K562 (cell line): ENCODE results near the gene POMGNT1. TPM values are rescaled to one million over a fixed set of nuclear protein-coding genes. Genes with fewer than 3 reads are reported as not detected.

ENCODE experiments used
- ARID3A ChIP-seq: IDR thresholded peaks from 2 replicates; pipeline ENCODE4 v1.6.1; 2012; ENCODE audit warnings: low read depth, low read length, improper control_type of control experiment, borderline replicate concordance
- BRF1 ChIP-seq: IDR thresholded peaks from 3 replicates; pipeline ENCODE4 v1.6.1; 2011; ENCODE audit warnings: borderline replicate concordance, mild to moderate bottlenecking; ENCODE audit not compliant: insufficient read length; ENCODE audit errors: extremely low read depth
- ILF3 ChIP-seq: fragments of 450-650 bp; IDR thresholded peaks from 2 replicates; pipeline ENCODE4 v1.6.1; 2018; ENCODE audit warnings: antibody characterized with exemption, mild to moderate bottlenecking, moderate library complexity, borderline replicate concordance
- LEF1 ChIP-seq: fragments of 450-650 bp; IDR thresholded peaks from 2 replicates; pipeline ENCODE4 v1.6.1; 2016; ENCODE audit warnings: mild to moderate bottlenecking
- PURB ChIP-seq: sonication (generic); formaldehyde crosslinking; IDR thresholded peaks from 2 replicates; pipeline ENCODE4 v1.9.0; 2021; ENCODE audit warnings: low read depth, mild to moderate bottlenecking, missing genetic modification reagents
- RCOR1 ChIP-seq, 2 experiments: IDR thresholded peaks; 2 replicates each; pipeline ENCODE4 v1.6.1; 2012; ENCODE audit warnings: low read depth in 2 of 2, low read length in 2 of 2, borderline replicate concordance in 1 of 2, improper control_type of control experiment in 1 of 2
- TAL1 ChIP-seq: fragments of 450-650 bp; IDR thresholded peaks from 2 replicates; pipeline ENCODE4 v1.6.1; 2016; ENCODE audit warnings: mild to moderate bottlenecking
- TCF15 ChIP-seq: fragments of 250-450 bp; sonication (Bioruptor Pico); IDR thresholded peaks from 2 replicates; pipeline ENCODE4 v1.8.0; 2022; ENCODE audit warnings: moderate library complexity, mild to moderate bottlenecking, inconsistent platforms
- ZBTB5 ChIP-seq: fragments of 450-650 bp; IDR thresholded peaks from 2 replicates; pipeline ENCODE4 v1.6.1; 2017; ENCODE audit warnings: antibody characterized with exemption
- ZNF280B ChIP-seq: fragments of 250-450 bp; sonication (Bioruptor Pico); IDR thresholded peaks from 2 replicates; pipeline ENCODE4 v1.5.1; 2021; ENCODE audit warnings: mild to moderate bottlenecking
- ZNF77 ChIP-seq: fragments of 250-450 bp; sonication (Bioruptor Pico); IDR thresholded peaks from 2 replicates; pipeline ENCODE4 v1.5.0; 2020
- polyA plus RNA-seq, 8 experiments: library from polyadenylated mRNA; depleted of rRNA in 4 of 8; stranded (reverse) in 5 of 8; unstranded in 3 of 8; fragments of >200 nt; fragmentation: Nextera tagmentation in 2 of 8; fragmentation: Illumina TruSeq in 1 of 8; extraction: Ambion mirVana in 2 of 8; extraction: Trizol in 1 of 8; gene quantifications; 2 replicates each; pipeline versions ENCODE4 v1.2.1 to v1.2.3, GENCODE V29; 2011 to 2014; ENCODE audit warnings: inconsistent platforms in 1 of 8, missing spikeins in 1 of 8
- total RNA-seq, 7 experiments: library from RNA; depleted of rRNA in 6 of 7; stranded (reverse); fragments of >200 nt in 6 of 7; fragmentation: Illumina TruSeq in 2 of 7; extraction: Trizol in 2 of 7; gene quantifications; 2 replicates each; pipeline versions ENCODE4 v1.2.1 to v1.2.3, GENCODE V29; 2011 to 2021; ENCODE audit warnings: low replicate concordance in 1 of 7
- TF ChIP-seq, protein P1 (sequence below): sonication (generic); formaldehyde crosslinking; IDR thresholded peaks from 2 replicates; pipeline ENCODE4 v1.8.0; 2022; ENCODE audit warnings: mild to moderate bottlenecking, missing genetic modification reagents
- TF ChIP-seq, protein P2 (sequence below): fragments of 250-450 bp; sonication (Bioruptor Pico); IDR thresholded peaks from 2 replicates; pipeline ENCODE4 v1.5.0; 2021; ENCODE audit warnings: mild to moderate bottlenecking, moderate library complexity

The POMGNT1 gene
- total and polyA plus RNA-seq, 9 of the 15 experiments (the other 6 are each of a cell fraction or from before 2014, with no cell fraction given): 14.1 to 58.9 (median 37.8) TPM

GRCh38 chr1:46244656-46245371, 46.6 kb upstream of the POMGNT1 start (continued):
- TF ChIP-seq ARID3A: peak; percentile 97; the same call in 1 of the 2 replicates
- TF ChIP-seq ZNF77 (CRISPR knock-in tag): no peak
- no peak for TF ChIP-seq ILF3
- TF ChIP-seq ZNF280B (CRISPR knock-in tag): no peak
- TF ChIP-seq RCOR1 (IDR thresholded peaks at IDR 0.05; ENCODE audit: borderline replicate concordance in 1 of 2, low read depth in 2 of 2, low read length in 2 of 2): no peak
- no peak for TF ChIP-seq ZBTB5
- TF ChIP-seq PURB (CRISPR knock-in tag): no peak
- TF ChIP-seq BRF1: no peak
- TF ChIP-seq TAL1: no peak
- TF ChIP-seq LEF1: no peak
- TF ChIP-seq, protein P1, sequence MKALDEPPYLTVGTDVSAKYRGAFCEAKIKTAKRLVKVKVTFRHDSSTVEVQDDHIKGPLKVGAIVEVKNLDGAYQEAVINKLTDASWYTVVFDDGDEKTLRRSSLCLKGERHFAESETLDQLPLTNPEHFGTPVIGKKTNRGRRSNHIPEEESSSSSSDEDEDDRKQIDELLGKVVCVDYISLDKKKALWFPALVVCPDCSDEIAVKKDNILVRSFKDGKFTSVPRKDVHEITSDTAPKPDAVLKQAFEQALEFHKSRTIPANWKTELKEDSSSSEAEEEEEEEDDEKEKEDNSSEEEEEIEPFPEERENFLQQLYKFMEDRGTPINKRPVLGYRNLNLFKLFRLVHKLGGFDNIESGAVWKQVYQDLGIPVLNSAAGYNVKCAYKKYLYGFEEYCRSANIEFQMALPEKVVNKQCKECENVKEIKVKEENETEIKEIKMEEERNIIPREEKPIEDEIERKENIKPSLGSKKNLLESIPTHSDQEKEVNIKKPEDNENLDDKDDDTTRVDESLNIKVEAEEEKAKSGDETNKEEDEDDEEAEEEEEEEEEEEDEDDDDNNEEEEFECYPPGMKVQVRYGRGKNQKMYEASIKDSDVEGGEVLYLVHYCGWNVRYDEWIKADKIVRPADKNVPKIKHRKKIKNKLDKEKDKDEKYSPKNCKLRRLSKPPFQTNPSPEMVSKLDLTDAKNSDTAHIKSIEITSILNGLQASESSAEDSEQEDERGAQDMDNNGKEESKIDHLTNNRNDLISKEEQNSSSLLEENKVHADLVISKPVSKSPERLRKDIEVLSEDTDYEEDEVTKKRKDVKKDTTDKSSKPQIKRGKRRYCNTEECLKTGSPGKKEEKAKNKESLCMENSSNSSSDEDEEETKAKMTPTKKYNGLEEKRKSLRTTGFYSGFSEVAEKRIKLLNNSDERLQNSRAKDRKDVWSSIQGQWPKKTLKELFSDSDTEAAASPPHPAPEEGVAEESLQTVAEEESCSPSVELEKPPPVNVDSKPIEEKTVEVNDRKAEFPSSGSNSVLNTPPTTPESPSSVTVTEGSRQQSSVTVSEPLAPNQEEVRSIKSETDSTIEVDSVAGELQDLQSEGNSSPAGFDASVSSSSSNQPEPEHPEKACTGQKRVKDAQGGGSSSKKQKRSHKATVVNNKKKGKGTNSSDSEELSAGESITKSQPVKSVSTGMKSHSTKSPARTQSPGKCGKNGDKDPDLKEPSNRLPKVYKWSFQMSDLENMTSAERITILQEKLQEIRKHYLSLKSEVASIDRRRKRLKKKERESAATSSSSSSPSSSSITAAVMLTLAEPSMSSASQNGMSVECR (CRISPR knock-in tag): no peak
- TF ChIP-seq, protein P2, sequence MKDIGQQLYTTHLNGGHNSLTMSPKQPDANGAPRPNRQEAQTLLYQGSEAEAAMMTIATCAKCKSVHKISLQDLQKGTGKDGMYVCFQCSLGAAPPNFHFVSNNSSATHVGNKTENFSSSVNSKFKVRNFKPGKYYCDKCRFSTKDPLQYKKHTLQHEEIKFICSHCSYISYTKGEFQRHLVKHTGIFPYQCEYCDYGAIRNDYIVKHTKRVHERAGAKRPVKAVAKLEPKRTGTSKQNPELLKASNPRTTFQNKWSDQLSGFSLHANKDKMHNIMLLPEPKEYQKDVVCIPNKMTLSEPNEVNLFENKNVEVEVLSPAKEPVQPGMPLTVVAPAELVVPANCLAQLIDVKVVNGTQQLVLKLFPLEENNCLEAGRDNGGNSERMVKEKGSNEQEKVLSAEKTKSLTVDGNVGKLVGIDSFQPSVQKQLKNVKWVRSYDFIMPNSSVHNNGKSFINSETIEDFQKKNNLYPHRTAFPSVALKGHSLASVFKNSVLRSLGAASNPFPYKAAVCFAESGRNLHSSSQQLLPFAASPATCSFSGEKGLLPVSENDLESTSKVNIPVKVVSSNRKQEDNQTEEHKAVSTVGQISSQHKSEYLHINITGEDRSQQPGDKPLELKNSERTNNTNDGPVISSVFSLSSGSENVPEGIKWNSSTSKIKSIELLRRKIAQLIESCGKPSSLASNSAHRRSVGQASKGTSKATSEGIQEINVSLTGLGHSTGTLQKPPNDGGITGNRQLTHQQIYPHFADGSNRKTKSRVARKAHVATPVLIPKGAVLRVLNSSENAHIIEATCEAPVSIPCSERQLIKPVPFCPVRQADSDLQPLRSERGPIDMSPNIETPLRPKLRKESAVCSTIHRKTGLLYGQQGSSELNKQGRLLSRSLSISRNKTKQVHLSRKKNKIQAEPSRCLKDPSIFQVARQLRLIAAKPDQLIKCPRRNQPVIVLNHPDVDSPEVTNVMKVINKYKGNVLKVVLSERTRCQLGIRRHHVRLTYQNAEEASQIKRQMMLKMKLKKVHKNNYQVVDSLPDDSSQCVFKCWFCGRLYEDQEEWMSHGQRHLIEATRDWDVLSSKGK (CRISPR knock-in tag): no peak
- TF ChIP-seq TCF15 (CRISPR knock-in tag): no peak
